ENCODE measurements around the gene ARPC5L. TPM values are rescaled to one million over a fixed set of nuclear protein-coding genes. Genes with fewer than 3 reads are reported as not detected.

The ARPC5L gene
- total RNA-seq, 1 donor from 2014 or later, result 36.3 TPM

DNA sequence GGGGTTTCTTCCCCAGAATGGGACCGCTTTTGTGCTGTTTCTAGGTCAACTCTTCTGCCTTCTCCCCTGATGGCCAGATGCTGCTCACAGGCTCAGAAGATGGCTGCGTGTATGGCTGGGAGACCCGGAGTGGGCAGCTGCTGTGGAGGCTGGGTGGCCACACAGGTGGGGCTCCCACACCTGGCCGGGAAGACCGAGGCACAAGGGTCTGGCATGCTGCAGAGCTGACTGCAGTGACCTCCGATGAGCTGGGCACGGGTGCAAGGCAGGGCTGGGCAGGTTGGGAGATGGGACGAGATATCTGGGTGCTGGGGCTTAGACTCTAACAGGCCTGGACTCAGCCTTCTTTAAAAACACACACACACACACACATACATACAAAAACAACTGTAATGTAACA lies 7.8 kb upstream of the ARPC5L start:
- Histone ChIP-seq H3K36me3 (ENCODE audit: control insufficient read depth, insufficient read depth, low read length) (peaks cover 3% of the 10 kb centered on the region), H3K27me3 (ENCODE audit: control insufficient read depth, insufficient read depth, low read length) (no peaks in the 10 kb centered on the region), H3K4me3 (ENCODE audit: low read depth, low read length) (no peak overlapping the region)
- TF ChIP-seq, protein P1, sequence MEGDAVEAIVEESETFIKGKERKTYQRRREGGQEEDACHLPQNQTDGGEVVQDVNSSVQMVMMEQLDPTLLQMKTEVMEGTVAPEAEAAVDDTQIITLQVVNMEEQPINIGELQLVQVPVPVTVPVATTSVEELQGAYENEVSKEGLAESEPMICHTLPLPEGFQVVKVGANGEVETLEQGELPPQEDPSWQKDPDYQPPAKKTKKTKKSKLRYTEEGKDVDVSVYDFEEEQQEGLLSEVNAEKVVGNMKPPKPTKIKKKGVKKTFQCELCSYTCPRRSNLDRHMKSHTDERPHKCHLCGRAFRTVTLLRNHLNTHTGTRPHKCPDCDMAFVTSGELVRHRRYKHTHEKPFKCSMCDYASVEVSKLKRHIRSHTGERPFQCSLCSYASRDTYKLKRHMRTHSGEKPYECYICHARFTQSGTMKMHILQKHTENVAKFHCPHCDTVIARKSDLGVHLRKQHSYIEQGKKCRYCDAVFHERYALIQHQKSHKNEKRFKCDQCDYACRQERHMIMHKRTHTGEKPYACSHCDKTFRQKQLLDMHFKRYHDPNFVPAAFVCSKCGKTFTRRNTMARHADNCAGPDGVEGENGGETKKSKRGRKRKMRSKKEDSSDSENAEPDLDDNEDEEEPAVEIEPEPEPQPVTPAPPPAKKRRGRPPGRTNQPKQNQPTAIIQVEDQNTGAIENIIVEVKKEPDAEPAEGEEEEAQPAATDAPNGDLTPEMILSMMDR (IDR thresholded peaks at IDR 0.05; ENCODE audit: insufficient read depth, low read length, poor library complexity, severe bottlenecking), result no peak
- no peak for DNase-seq (ENCODE audit: low read depth)

- H3K36me3 ChIP-seq (ENCODE audit: control insufficient read depth, insufficient read depth, low read length), result peaks cover 3% of the 10 kb centered on the region
- H3K27me3 ChIP-seq (ENCODE audit: control insufficient read depth, insufficient read depth, low read length), result no peaks in the 10 kb centered on the region
- DNase-seq (ENCODE audit: low read depth), result no peak
- no peak overlapping the region for H3K4me3 ChIP-seq (ENCODE audit: low read depth, low read length)
- TF ChIP-seq, protein P1 (IDR thresholded peaks at IDR 0.05; ENCODE audit: insufficient read depth, low read length, poor library complexity, severe bottlenecking), result no peak
Observed at GRCh38 chr9:124854822-124855221, 7.1 kb upstream of the ARPC5L start.

- Histone ChIP-seq H3K27me3 (ENCODE audit: control insufficient read depth, insufficient read depth, low read length) (no peaks in the 10 kb centered on the region), H3K4me3 (ENCODE audit: low read depth, low read length) (no peak overlapping the region), H3K36me3 (ENCODE audit: control insufficient read depth, insufficient read depth, low read length) (peaks cover 3% of the 10 kb centered on the region)
- DNase-seq (ENCODE audit: low read depth), result no peak
- TF ChIP-seq, protein P1 (IDR thresholded peaks at IDR 0.05; ENCODE audit: insufficient read depth, low read length, poor library complexity, severe bottlenecking), result no peak
Observed at GRCh38 chr9:124855566-124855943, 6.4 kb upstream of the ARPC5L start.

GRCh38 chr9:124855944-124856765 lies 5.8 kb upstream of the ARPC5L start:
- peaks cover 4% of the 10 kb centered on the region for H3K36me3 ChIP-seq (ENCODE audit: control insufficient read depth, insufficient read depth, low read length)
- no peak for DNase-seq (ENCODE audit: low read depth)
- H3K4me3 ChIP-seq (ENCODE audit: low read depth, low read length), result no peak overlapping the region
- TF ChIP-seq, protein P1 (IDR thresholded peaks at IDR 0.05; ENCODE audit: insufficient read depth, low read length, poor library complexity, severe bottlenecking), result peak; percentile 68
- no peaks in the 10 kb centered on the region for H3K27me3 ChIP-seq (ENCODE audit: control insufficient read depth, insufficient read depth, low read length)

DNA sequence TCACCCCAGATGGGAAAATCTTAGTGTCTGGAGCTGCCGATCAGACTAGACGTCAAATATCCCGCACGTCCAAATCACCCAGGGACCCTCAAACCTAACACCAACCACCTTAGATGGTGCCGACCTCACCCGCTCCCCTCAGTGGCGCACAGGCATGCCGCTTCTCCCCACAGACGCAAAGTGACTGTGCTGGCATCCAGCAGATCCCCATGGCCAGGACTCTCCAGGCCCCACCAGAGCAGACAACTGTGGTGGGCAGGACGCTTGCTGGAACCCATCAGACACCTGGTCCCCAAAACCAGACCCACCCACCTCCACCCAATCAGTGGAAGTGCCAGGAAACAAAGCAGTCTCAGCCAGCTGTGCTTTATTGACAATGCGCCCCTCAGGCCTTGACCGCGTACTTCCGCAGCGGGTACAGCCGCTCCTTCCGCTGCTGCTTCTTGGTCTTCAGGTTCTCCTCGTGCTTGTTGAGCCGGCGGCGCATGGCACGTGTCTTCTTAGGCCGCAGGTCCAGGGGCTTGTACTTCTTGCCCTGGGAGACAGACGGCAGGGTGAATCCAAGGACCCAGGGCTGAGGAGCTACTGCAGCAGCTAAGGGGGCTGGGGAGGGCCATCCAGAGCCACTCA lies 4.3 kb upstream of the ARPC5L start:
- H3K36me3 ChIP-seq (ENCODE audit: control insufficient read depth, insufficient read depth, low read length), result peaks cover 5% of the 10 kb centered on the region
- no peak overlapping the region for H3K4me3 ChIP-seq (ENCODE audit: low read depth, low read length)
- no peak for DNase-seq (ENCODE audit: low read depth)
- TF ChIP-seq, protein P1 (IDR thresholded peaks at IDR 0.05; ENCODE audit: insufficient read depth, low read length, poor library complexity, severe bottlenecking), result no peak
- H3K27me3 ChIP-seq (ENCODE audit: control insufficient read depth, insufficient read depth, low read length), result no peaks in the 10 kb centered on the region

Measured in kidney epithelial cell (primary cell).